HG03095 (cell line): Measurements from ENCODE around the gene OTOS.

Source experiments
- ATAC-seq: cut with Tn5 transposase; IDR thresholded peaks from one replicate; pipeline ENCODE4 v1.9.1; 2021; ENCODE audit warnings: moderate library complexity; ENCODE audit not compliant: unreplicated experiment

The OTOS gene

DNA sequence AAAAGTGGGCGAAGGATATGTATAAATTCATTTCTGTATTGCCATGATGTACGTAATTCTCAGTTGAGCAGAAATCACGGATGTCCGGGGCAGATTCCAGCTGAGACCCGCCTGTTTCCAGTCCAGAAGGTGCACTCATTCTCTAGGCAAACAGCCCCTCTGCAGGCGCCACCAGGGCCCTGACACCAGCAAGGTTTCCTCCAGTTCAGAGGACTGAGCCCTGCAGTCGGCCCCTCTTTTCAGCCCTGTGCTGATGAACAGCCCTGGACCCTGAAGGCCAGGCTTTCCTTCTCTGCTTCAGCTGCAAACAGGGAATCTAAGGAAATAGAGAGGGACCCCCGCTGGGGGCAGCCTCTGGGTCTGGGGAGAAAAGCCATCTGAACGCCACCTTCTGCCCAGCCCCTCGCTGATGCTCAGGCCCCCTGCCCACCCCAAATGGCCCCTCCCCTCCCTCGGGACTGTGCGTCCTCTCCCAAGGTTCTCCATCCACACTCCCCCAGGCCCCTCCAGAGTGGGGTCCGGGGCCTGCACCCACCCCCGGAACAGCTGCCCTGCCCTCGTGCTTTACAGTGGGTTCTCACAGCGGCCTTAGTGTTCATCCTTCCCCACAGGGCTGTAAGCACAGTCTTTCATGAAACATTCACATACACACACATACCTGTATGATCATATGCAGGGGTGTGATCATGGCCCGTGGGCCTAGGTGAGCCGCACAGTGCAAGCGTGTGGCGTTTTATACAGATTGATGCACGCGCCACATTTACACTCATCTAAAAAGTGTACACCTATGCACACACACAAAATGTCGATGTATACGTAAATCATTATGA, 16.4 kb downstream of the OTOS start:
- no peak for ATAC-seq

DNA sequence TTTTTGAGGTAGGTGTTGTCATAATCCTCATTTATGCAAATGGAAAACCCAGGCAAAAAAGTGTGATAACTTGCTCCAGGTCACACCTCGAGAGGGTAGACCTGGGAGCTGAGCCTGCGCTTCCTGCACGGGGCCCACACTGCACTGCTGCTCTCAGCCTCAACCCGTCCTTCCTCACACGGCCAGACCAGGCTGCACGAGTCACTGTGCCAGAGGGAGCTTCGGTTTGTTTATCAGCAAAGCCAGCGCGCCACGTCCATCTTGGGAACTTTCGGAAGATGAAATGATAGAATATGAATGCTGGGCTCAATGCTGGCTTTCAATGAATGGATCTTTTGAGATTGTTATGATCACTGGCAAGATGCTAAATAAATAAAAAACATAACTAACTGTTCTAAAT, 18.8 kb downstream of the OTOS start:
- no peak for ATAC-seq

DNA sequence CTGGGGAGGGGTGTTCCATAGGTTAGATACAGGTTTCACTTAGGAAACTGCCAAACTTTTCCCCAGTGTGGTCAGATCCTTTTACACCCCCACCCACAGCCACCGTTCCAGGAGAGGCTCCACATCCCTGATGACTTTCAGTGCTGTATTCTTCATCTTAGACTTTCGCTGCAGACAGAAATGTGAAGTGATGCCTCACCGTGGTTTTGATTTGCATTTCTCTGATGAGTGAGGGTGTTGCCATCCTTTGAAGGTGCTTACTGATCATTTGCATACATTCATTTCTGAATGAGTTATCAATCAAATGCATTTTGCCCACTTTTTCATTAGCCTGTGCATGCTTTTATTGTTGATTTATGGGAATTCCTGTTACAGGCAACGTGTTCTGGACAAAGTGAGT, 19.3 kb downstream of the OTOS start:
- no peak for ATAC-seq

DNA sequence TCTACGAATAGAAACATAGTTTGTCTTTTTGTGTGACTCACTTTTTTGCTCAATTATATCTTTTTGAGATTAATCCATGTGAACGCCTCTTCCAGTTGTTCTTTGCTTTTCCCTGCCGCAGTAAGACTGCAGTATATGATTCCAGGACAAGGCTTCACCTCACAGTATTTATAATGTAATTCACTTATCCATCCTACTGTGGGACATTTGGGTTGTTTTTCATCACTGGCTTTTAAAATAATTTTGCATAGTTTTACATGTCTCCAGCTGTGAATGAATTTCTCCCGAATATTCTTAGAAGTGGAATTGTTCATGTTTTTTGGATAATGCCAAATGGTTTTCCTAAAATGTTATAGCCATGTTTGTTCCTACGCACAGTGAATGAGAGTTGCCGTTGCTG, 26.2 kb downstream of the OTOS start:
- ATAC-seq, result no peak

DNA sequence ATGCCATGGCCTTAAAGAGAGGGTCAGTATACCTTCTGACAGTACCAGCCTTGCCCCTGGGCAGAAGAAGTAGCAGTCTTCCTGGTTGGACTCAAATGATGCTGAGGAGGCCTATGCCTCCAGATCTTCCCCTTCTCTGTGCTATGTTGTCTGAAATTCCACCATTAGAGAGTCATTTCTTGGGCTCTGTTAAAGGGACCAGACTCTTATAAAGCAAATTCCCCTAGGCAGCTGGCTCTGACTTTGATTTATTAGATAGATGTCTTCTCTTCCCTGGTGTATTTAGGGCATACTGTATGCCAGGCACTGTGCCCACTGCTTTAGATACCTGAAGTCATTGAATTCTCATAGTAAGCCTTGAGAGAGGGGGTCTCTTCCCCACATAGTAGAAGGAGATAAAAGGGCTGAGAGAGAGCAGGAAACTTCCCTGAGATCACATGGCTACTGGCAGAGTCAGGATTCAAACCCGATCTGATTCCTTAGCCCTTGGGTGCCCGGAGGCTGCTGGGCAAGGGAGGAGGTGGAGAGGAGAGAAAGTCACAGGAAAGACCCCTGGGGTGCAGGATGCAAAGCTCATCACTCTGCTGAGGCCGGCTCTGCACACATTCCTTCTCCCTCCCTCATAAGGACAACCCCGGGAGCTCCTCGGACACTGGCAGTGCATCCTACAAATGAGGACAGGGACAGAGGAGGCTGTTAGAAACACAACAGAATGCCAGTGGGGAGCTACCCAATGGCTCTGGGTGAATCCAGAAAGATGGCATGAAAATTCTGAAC, 27.4 kb downstream of the OTOS start:
- no peak for ATAC-seq

DNA sequence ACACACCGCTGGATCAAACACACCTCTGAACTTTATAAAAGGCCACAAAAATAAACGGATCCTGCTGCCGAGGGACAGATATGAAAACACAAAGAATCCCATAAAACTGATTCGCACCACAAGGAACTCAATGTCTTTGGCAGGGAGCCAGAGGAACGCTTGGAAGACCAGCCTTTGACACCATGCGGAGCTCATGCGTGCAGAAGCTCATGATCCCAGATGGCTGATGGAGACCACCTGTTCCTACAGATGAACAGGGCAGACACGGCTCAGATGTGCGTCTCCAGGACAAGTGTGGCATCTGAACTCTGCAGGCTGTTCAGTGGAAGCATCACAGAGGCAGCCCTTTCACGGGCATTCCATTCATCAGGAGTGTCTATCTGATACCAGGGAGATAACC, 29.2 kb downstream of the OTOS start:
- no peak for ATAC-seq

DNA sequence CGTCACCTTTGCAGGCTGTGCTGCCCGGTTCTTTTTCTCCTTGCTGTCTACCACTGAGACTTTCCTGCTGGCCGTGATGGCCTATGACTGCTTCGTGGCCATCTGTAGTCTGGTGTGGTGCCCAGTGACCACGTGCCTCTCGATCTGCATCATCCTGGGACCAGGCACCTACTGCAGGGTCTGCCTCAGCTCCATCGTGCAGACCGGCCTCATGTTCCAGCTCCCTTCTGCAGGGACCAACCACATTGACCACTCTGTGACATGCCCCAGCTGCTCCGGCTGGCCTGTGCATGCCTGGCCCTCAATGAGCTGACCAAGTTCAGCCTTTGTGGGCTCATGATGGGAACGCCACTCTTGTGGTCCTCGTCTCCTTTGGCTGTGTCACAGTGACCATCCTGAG, 31.1 kb downstream of the OTOS start:
- ATAC-seq, result no peak

DNA sequence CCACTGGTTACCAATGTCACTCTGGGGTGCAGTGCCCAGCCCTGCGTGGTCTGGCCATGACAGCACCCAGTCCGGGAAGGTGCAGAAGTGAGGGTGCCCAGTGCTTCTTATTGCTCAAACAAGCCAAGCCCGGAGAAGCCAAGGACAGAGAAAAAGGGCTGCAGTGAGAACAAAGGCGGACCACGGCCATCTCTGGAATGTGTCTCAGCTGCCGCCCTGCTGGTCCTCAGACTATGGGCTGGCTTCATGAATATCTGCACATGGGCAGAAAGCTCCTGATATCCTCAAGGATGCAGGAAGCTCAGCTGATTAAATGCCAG, 33.0 kb downstream of the OTOS start:
- no peak for ATAC-seq

DNA sequence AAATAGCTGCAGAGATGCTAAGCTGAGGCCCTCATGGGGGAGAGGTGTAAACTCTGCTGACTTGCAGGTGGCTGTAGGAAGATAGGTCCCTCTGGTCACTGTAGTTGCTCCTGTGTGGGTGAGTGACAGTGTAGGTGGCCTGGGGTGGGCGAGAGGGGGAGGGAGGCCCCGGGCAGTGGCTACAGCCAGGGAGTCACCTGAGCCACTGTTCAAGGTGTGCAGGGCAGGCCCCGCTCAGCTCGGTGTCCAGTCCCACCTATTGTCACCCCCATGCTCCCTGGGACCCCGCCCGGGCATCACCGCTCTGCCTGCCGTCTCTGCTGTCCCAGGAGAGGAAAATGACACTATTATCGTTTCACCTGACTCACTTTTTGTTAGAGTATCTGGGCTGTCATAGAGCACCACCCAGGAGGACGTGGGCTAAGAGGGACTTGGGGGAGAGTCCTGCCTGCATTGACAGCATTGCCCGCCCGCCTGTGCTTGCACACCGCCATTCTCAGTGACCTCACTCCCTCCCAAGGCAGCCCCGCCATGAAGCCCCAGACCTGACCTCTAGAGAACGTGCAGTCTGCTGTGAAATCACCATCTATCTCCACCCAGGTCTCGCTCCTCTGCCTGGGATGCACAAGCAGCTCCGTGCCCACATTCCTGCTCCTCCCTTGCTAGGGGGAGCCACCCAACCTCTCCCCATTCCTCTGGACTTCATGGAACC, 33.5 kb downstream of the OTOS start:
- no peak for ATAC-seq

DNA sequence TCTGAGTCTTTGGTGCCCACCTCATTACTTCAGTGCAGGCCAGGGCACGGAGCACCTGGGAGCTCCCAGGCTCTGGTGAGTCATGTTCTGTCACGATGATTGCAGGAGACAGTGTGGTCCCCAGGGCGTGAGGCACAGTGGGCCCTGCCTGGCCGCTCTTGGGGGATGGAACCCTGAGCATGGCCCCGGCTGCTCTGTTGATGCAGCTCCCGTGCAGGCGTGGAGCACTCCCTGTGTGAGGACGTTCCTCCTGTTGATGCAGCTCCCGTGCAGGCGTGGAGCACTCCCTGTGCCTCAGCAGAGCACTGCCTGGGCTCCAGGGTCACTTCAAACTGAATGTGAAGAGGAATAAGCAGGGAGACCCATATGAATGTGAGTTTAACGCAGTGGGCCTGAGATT, 34.5 kb downstream of the OTOS start:
- no peak for ATAC-seq

DNA sequence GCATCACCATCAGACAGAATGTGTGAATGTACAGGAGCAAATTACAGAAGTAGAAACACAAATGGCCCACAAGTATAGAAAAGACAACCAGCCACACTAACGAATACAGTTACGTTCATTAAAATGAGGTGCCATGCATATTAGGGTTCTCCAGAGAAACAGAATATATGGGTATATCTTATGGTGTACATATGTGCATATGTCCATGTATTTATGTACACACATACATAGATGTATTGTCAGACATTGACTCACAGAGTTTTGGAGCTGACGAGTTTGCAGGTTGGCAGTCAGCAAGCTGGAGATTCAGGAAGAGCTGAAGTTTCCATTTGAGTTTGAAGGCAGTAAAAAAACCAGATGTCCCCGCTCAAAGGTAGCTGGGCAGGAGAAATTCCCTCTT, 37.3 kb downstream of the OTOS start:
- no peak for ATAC-seq

DNA sequence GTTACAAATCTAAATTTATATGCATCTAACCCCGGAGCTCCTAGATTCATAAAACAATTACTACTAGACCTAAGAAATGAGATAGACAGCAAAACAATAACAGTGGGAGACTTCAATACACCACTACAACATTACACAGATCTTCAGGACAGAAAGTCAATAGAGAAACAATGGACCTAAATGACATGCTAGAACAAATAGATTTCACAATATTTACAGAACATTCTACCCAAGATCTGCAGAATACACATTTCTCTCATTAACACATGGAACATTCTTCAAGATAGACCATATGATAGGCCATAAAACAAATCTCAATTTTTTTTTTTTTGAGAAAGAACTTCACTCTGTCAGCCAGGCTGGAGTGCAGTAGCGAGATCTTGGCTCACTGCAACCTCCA, 42.1 kb downstream of the OTOS start:
- ATAC-seq, result no peak

DNA sequence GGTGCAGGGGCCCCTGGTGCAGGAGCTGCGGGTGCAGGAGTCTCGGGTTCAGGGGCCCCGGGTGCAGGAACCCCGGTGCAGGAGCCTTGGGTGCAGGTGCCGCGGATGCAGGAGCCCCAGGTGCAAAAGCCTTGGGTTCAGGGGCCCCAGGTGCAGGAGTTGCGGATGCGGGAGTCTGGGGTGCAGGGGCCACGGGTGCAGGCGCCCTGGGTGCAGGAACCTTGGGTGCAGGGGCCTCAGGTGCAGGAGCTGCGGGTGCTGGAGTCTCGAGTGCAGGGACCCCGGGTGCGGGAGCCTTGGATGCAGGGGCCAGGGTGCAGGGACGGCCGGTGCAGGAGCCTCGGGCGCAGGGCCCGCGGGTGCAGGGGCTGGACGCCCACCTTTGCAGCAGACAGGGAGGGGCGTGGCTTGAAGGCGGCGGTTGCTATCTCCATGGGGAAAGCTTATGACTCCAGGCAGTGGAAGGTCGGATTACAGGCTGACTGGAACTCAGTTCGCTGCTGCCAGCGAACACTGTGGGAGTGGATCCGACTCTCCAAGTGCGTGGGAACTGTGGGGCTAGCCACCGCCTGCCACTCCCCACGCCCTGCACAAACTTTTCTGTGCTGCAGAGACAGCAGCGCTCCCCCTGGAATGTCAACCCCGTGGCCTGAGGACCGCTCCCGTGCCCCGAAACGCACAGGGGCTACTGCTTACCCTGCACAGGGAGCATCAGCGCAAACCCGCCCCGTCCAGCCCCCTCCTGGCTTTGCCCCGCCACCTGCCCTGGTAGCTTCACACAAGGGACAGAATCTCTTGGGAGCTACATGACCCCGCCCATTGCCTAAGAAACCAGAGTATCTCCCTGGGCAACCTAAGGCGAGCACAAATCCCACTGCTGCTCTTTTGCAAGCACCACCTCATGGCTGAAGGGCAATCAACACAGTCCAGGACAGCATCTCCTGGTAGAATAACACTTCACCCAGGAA, 44.6 kb downstream of the OTOS start:
- no peak for ATAC-seq

DNA sequence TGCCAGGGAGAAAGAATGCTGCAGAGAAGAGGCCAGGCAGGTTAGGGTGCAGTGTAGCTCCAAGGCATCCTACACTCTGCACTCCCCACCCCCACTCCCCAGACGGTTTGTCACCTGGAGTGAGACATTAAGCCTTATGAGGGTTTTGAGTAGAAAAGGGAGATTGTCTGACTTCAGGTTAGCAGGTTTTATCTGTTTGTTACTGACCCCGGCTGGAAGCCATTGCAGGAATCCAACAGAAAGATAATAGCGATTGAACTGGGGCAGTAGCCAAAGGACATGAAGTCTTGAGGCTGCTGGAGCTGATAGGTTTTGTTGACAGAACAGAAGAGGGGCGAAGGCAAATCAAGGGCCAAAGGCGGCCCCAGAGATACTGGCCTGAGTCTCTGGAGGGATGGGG, 51.2 kb downstream of the OTOS start:
- no peak for ATAC-seq
